Adipose tissue (tissue), 3 donors: ENCODE results near the gene C1orf226. TPM values are rescaled to one million over a fixed set of nuclear protein-coding genes. Genes with fewer than 3 reads are reported as not detected.
"Not testable (repeated sequence)": the region's sequence is repeated elsewhere in the genome, so short reads cannot be mapped to it uniquely, and the experiment has no call there.

Experiments used
- H3K27ac ChIP-seq: one replicate; pipeline ENCODE4 v1.5.1; 2013; ENCODE audit warnings: low read depth, low read length
- WGBS, 3 donors: extraction: QIAGEN DNeasy Blood & Tissue Kit; methylation state at CpG; one replicate each; pipeline ENCODE4 v1.1.7; 2013; 5-methylcytosine and 5-hydroxymethylcytosine counted together
- polyA plus RNA-seq, 3 donors: library from polyadenylated mRNA; stranded (reverse); fragments of 200-250 nt; gene quantifications; one replicate each; pipeline ENCODE4 v1.2.3, GENCODE V29; 2013
- donor health status: healthy with polysubstance abuse.
- donor health status: Bipolar disorder and iron deficiency.
- donor health status: healthy.

The C1orf226 gene
- 1 to 10 TPM; 1.1 to 2.1 (median 1.5) TPM for polyA plus RNA-seq

- WGBS, 3 donors, result 79 to 92% (median 81%) methylated on average over 3 of the region's 3 CpGs
- H3K27ac ChIP-seq, result no peak within 1 kb of the TSS
Observed at GRCh38 chr1:162381383-162381782, at the start of gene C1orf226. TSS of gene C1orf226 (plus strand) at chr1:162381728. CDS start at chr1:162381902, 174 bp downstream.

GRCh38 chr1:162333991-162334390 is 47.5 kb upstream of the C1orf226 start:
- no peak overlapping the region for H3K27ac ChIP-seq

GRCh38 chr1:162335126-162335525 is 46.4 kb upstream of the C1orf226 start:
- 53 to 77% (median 58%) methylated on average over 5 of the region's 5 CpGs for WGBS, 3 donors

GRCh38 chr1:162336621-162337285 is 44.8 kb upstream of the C1orf226 start:
- no peak overlapping the region for H3K27ac ChIP-seq
- WGBS, 3 donors, result 78 to 95% (median 81%) methylated on average over 7 of the region's 7 CpGs

More at GRCh38 chr1:162335126-162335525, 46.4 kb upstream of the C1orf226 start:
- no peak overlapping the region for H3K27ac ChIP-seq

- WGBS, 3 donors, result 89 to 96% (median 96%) methylated on average over 1 of the region's 1 CpG
- no peak overlapping the region for H3K27ac ChIP-seq
Observed at GRCh38 chr1:162342452-162342983, 39.0 kb upstream of the C1orf226 start.

GRCh38 chr1:162343470-162343869 is 38.1 kb upstream of the C1orf226 start:
- 73 to 86% (median 82%) methylated on average over 5 of the region's 5 CpGs for WGBS, 3 donors
- H3K27ac ChIP-seq, result no peak overlapping the region

- no peak overlapping the region for H3K27ac ChIP-seq
- WGBS, 3 donors, result 29 to 62% (median 61%) methylated on average over 3 of the region's 3 CpGs
Observed at GRCh38 chr1:162347281-162347680, 34.2 kb upstream of the C1orf226 start.

GRCh38 chr1:162349635-162350330 is 31.7 kb upstream of the C1orf226 start:
- WGBS, 3 donors, result 60 to 72% (median 63%) methylated on average over 11 of the region's 11 CpGs

GRCh38 chr1:162351246-162351842 is 30.2 kb upstream of the C1orf226 start:
- WGBS, 3 donors, result 86 to 90% (median 87%) methylated on average over 6 of the region's 6 CpGs
- no peak overlapping the region for H3K27ac ChIP-seq

More at GRCh38 chr1:162349635-162350330, 31.7 kb upstream of the C1orf226 start:
- no peak overlapping the region for H3K27ac ChIP-seq

GRCh38 chr1:162351874-162352273 is 29.7 kb upstream of the C1orf226 start:
- 50 to 99% (median 69%) methylated on average over 3 of the region's 4 CpGs for WGBS, 3 donors
- H3K27ac ChIP-seq, result not testable (repeated sequence)

GRCh38 chr1:162353078-162353477 is 28.4 kb upstream of the C1orf226 start:
- 83 to 91% (median 84%) methylated on average over 9 of the region's 9 CpGs for WGBS, 3 donors
- no peak overlapping the region for H3K27ac ChIP-seq

GRCh38 chr1:162353702-162354101 is 27.8 kb upstream of the C1orf226 start:
- 68 to 84% (median 69%) methylated on average over 5 of the region's 5 CpGs for WGBS, 3 donors
- no peak overlapping the region for H3K27ac ChIP-seq

- 55 to 65% (median 62%) methylated on average over 4 to 5 of the region's 5 CpGs for WGBS, 3 donors
- H3K27ac ChIP-seq, result no peak overlapping the region
Observed at GRCh38 chr1:162357681-162358266, 23.8 kb upstream of the C1orf226 start.

- H3K27ac ChIP-seq, result no peak overlapping the region
- WGBS, 3 donors, result 50 to 80% (median 64%) methylated on average over 1 of the region's 1 CpG
Observed at GRCh38 chr1:162358928-162359327, 22.6 kb upstream of the C1orf226 start.

- no peak overlapping the region for H3K27ac ChIP-seq
- WGBS, 3 donors, result 80 to 89% (median 88%) methylated on average over 10 of the region's 10 CpGs
Observed at GRCh38 chr1:162359523-162360236, 21.8 kb upstream of the C1orf226 start.

- no peak overlapping the region for H3K27ac ChIP-seq
- WGBS, 3 donors, result 86 to 93% (median 91%) methylated on average over 10 of the region's 10 CpGs
Observed at GRCh38 chr1:162360237-162360873, 21.2 kb upstream of the C1orf226 start.

GRCh38 chr1:162360874-162361260 is 20.7 kb upstream of the C1orf226 start:
- no peak overlapping the region for H3K27ac ChIP-seq
- 88 to 100% (median 97%) methylated on average over 4 of the region's 4 CpGs for WGBS, 3 donors

- 90 to 96% (median 96%) methylated on average over 5 of the region's 5 CpGs for WGBS, 3 donors
- no peak overlapping the region for H3K27ac ChIP-seq
Observed at GRCh38 chr1:162361349-162361748, 20.2 kb upstream of the C1orf226 start.
